ENCODE results near the gene MAP7D3. TPM values are rescaled to one million over a fixed set of nuclear protein-coding genes. Genes with fewer than 3 reads are reported as not detected.

Gene MAP7D3
- total RNA-seq, 2 donors from 2014 or later = 2.8 to 2.9 TPM

GRCh38 chrX:136260776-136261175, 9.6 kb upstream of the MAP7D3 start:
- no peak for TF ChIP-seq CTCF (IDR thresholded peaks at IDR 0.05)
- no peak overlapping the region for H3K27ac ChIP-seq
- no peak overlapping the region for H3K9ac ChIP-seq (ENCODE audit: low read depth in 2 of 2, low read length in 2 of 2)
- H3K4me1 ChIP-seq = no peaks in the 10 kb centered on the region
- no peak for DNase-seq
- H3K9me3 ChIP-seq = no peaks in the 10 kb centered on the region
- H3K4me3 ChIP-seq = no peak overlapping the region
- no peaks in the 10 kb centered on the region for H3K27me3 ChIP-seq
- intact Hi-C loops (cut with DNase I) = no loop called here
- H3K36me3 ChIP-seq = no peaks in the 10 kb centered on the region

- no peaks in the 10 kb centered on the region for H3K9me3 ChIP-seq
- TF ChIP-seq CTCF (IDR thresholded peaks at IDR 0.05) = no peak
- DNase-seq = no peak
- H3K27ac ChIP-seq = no peak overlapping the region
- H3K4me1 ChIP-seq = no peaks in the 10 kb centered on the region
- H3K36me3 ChIP-seq = no peaks in the 10 kb centered on the region
- no peak overlapping the region for H3K4me3 ChIP-seq
- intact Hi-C loops (cut with DNase I) = no loop called here
- no peak overlapping the region for H3K9ac ChIP-seq (ENCODE audit: low read depth in 2 of 2, low read length in 2 of 2)
- no peaks in the 10 kb centered on the region for H3K27me3 ChIP-seq
Measured at GRCh38 chrX:136259543-136259942, 8.3 kb upstream of the MAP7D3 start.

- Histone ChIP-seq H3K36me3 (no peaks in the 10 kb centered on the region), H3K27ac (no peak overlapping the region), H3K9ac (ENCODE audit: low read depth in 2 of 2, low read length in 2 of 2) (no peak overlapping the region), H3K27me3 (no peaks in the 10 kb centered on the region), H3K4me3 (no peak overlapping the region), H3K9me3 (no peaks in the 10 kb centered on the region), H3K4me1 (no peaks in the 10 kb centered on the region)
- intact Hi-C loops (cut with DNase I) = no loop called here
- no peak for TF ChIP-seq CTCF (IDR thresholded peaks at IDR 0.05)
- DNase-seq = no peak
Measured at GRCh38 chrX:136258951-136259350, 7.8 kb upstream of the MAP7D3 start.

- H3K36me3 ChIP-seq = no peaks in the 10 kb centered on the region
- H3K9ac ChIP-seq (ENCODE audit: low read depth in 2 of 2, low read length in 2 of 2) = no peak overlapping the region
- no peak for TF ChIP-seq CTCF (IDR thresholded peaks at IDR 0.05)
- H3K27ac ChIP-seq = no peak overlapping the region
- DNase-seq = no peak
- H3K27me3 ChIP-seq = no peaks in the 10 kb centered on the region
- intact Hi-C loops (cut with DNase I) = no loop called here
- no peaks in the 10 kb centered on the region for H3K9me3 ChIP-seq
- H3K4me3 ChIP-seq = no peak overlapping the region
- H3K4me1 ChIP-seq = no peaks in the 10 kb centered on the region
Measured at GRCh38 chrX:136256026-136256425, 4.8 kb upstream of the MAP7D3 start.

- Histone ChIP-seq H3K27me3 (no peaks in the 10 kb centered on the region), H3K27ac (no peak overlapping the region), H3K36me3 (no peaks in the 10 kb centered on the region), H3K4me3 (no peak overlapping the region), H3K9ac (ENCODE audit: low read depth in 2 of 2, low read length in 2 of 2) (no peak overlapping the region), H3K9me3 (no peaks in the 10 kb centered on the region), H3K4me1 (no peaks in the 10 kb centered on the region)
- intact Hi-C loops (cut with DNase I) = no loop called here
- no peak for TF ChIP-seq CTCF (IDR thresholded peaks at IDR 0.05)
- DNase-seq = no peak
Measured at GRCh38 chrX:136255541-136255940, 4.3 kb upstream of the MAP7D3 start.

All from colonic mucosa (tissue), 4 donors.